ENCODE measurements around the gene PHLDA3.
A peak's percentile ranks its signal among the peaks of the same experiment; 100 is the strongest.

Gene PHLDA3

DNA sequence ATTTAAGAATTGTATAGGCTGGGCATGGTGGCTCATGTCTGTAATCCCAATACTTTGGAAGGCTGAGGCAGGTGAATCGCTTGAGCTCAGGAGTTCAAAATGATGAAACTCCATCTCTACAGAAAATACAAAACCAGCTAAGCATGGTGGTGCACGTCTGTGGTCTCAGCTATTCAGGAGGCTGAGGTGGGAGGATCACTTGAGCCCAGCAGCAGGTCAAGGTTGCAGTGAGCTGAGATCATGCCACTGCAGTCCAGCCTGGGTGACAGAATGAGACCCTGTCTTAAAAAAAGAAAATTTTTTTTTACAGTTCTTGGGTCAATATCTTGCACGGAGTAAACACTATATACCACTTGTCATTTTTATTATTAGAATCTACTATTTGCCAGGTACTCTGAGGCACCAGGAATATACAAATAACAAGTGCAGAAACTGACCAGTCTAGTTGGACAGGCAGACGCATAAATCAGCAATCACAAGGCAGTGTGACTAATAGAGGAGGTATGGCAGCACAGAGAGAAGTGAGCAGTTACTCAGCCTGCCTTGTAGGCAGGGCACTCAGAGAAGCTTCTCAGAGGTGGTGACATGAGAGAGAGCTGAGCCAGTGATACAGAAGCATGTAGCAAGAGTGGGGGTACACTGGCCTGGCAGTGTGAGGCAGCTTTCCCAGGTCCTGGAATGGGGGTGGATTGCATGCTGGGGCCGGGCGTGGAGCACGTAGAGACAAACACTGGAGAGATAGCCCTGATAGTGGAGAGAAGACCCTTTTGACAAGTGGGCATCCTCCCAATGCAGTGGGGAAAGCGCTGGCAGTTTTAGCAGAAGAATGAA lies 8.0 kb downstream of the PHLDA3 start:
- no peak for DNase-seq

DNA sequence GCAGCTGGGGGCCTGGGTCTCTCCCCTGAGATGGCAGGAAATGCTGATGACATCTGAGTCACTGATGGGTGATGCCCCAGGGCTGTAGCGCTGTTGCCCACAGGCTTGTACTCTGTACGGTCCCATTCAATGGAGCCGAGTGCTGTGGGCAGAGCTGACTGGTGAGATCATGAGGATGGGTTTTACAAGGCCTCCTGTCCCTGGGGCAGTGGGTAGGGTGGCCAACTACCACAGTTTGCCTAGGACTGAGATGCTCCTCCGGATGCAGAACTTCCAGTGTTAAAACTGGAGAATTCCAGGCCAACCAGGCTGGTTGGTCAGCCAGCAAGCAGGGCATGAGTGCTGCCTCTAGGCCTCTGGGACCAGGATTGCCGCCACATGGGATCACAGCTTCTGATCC lies 9.2 kb downstream of the PHLDA3 start:
- no peak for DNase-seq

DNA sequence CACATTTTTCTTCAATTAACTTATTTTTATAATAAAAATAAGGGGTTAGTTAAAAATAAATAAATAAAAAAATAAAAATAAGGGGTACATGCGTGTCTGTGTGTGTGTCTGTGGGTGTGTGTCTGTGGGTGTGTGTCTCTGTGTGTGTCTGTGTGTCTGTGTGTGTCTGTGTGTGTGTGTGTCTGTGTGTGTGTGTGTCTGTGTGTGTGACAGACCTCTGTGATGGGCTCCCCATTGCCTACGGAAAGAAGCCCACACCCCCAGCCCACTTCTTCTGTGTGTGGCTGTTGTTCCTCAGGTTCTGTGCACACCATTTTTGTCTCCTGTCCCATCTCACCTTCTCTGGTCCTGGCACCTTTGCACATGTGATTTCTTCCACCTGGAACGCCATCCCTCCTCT lies 9.9 kb downstream of the PHLDA3 start:
- no peak for DNase-seq

DNA sequence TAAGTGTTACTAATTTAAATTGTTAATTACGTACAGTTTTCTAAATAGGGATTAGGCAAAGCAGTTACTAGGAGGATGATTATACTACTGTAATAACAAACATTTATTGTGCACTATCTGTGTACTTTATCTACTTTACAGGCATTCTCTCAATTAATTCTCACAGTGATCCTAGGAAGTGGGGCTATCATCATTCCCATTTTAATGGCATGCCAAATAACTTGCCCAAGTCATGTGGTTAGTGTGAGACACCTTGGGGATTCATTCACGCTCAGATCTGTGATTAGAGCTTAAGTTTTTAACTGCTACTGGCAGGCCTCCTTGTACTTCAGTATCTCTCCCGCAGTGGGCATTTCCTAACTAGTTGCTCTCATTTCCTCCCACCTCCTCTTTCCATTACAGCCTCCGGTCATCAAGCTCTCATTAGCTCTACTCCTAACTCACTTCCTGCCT lies 11.5 kb downstream of the PHLDA3 start:
- DNase-seq = no peak

DNA sequence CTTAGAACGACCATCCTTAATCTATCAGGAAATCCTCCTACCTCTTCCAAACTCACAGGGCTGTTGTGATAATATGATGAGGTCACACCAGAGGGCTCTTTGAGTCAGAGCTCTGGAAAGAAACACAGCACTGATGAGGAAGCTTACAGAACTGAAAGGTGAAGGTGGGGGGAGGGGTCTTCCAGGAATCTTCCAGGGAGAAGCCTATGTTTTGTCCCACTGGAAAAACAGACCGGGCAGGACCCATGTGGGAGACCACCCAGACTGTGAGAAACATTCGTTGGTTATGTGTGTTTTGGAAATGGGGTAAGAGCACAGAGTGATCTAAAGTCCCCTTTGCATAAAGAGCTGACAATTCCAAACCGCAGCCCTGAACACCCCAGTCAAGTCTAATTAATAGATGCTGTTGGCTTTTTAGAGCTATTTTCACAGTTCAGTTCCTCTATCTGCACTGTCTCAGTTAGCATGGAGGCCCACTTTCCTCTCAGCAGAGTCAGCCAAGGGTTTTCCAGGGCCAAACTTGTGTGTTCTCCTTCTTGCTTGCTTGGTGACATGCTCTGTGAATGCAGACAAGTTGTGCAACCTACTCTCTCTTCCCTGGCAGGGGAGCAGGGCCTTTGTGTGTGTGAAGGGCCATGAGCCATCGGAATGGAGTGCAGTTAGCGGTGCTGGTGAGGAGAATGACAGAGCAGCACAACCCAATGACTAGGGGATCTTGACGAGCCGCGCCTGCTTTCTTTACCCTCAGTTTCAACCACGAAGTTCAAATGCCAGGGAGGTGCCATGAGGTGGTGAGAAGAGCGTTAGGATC lies 12.3 kb downstream of the PHLDA3 start:
- no peak for DNase-seq

DNA sequence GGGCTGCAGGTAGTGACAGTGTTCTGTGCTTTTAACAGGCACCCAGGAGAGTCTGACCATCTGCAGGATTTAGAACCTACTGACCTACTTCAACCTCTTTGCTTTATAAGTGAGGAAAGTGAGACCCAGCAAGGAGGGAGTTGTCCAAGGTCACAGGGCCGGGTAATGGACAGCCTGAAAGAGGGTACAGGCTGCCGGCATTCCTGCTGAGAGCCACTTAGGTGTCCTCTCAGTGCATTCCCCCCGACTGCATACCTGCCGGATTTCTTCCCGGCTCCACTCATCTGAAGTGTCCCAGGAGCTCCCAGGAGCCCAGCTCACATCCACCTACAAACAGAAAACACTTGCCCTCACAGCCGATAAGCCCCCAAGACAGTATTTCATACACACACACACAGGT lies 13.9 kb downstream of the PHLDA3 start:
- DNase-seq = no peak

DNA sequence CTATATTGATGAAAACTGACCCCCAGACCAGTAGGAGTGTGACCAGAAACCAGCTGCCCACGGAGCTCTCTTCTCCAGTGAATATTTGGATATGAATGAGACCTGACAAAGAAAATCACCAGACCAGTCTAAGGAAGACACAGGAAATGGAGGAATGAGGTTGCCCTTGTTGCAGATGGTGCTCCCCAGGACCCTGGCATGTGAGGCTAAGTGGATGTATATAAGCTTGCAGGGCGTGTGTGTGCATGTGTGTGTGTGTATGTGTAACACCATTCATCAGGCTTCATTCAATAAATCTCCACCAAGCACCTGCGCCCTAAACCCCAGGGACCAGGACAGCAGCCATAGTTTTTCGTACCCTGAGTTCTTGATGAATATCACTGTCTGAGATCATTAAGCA lies 14.4 kb downstream of the PHLDA3 start:
- no peak for DNase-seq

DNA sequence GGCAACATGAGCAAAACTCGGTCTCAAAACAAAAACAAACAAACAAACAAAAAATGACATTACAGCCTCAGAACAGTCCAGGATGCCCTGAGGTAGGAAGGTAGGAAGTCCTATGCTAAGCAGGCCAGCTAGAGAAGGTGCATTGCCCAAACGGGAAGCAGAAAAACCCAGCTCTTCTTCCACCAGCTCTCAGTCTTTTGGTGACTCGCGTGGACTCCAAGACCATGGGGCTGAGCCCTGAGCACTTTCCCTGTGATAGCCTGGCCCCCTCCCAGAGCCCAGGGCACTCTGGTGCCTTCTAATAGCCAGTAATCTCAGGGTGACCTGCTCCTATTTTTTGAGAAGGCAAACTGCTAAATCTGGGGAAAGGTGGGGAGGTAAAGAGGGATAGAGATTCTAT lies 16.1 kb downstream of the PHLDA3 start:
- no peak for DNase-seq

DNA sequence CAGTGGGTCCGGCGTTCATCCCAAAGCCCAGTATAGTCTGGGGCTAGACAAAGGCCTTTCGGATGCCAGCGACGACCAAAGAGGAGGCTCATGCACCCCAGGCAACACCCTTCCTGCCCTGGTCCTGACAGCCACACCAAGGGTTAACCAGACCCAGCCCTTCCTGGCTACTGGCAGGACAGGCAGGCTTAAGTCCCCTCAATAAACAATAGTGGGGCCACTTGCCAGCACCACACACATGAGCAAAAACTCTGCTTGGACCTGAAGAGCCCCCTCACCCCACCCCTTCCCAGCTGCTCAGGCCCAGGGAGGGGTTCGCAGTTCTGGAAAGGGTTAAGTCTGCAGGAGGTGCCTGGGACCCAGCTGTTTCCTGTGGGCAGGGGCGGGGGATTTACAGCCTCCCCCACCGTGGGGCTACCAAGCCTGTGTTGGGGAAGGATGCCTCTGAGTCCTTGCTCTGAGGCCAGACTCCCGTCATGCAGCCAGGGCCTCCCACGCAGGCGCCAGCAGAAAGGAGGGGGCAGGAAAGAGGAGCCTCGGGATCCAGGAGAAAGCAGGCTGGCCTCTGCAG lies 18.2 kb downstream of the PHLDA3 start:
- DNase-seq = no peak

DNA sequence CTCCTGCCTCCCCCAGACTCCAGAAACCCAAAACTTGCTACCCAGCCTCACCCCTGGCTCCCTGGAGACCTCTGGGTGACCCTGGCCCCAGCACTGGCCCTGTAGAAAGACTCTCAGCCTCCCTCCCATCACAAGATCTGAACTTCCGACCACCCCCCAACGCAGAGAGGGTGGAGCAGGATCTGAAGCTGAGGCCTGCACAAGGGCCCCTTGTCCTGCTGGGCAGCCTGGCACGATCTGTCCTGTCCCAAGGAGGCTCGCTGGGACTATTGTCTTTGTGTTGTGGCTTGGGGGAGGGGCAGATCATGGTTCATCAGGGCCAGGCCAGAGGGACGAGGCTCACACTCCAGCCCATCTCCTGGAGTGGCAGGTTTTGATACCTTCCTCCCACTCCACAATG lies 20.0 kb downstream of the PHLDA3 start:
- DNase-seq = no peak

DNA sequence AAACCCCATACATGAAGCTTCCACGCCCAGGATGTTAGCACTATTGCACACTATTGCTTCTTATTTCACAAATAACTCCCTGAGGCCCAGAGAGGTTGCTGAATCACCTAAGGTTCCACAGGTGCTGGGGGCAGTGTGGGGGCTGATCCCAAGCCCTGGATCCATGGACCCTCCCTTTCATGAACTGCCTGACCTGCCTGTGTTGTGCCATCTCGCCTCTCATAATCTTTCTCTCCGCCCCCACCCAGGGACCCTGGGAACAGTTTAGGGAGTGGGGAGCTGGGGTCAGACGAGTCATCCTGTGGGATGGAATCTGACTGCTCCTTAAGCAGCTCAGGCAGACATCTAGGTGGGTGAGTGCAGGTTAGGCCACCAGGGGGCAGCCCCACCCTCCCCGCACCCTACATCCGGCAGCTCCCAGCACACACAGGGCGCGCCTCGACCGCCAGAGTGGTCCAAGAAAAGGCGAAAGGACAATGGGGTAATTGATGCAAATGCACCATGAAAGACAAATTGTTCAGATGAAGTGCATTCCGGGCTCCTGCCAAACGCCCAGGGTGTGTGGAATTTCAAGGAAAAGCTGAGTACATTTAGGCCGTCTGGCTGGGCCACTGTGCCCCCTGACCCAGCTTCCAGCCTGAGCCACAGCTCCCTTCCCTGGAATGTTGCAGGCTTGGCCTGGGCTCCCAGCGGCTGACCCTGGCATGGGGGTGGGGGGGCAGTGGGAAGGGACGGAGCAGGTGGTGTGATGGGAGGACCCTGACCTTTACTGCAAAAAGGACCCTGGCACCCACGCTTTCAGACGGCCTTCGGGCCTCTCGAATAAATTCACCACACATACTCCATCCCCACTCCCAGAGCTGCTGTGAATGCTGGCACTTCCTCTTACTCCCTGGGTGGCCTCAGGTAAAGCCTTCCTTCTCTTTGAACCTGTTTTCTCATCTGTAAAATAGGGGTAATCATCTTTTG lies 20.8 kb downstream of the PHLDA3 start:
- peak; percentile 62 for DNase-seq

DNA sequence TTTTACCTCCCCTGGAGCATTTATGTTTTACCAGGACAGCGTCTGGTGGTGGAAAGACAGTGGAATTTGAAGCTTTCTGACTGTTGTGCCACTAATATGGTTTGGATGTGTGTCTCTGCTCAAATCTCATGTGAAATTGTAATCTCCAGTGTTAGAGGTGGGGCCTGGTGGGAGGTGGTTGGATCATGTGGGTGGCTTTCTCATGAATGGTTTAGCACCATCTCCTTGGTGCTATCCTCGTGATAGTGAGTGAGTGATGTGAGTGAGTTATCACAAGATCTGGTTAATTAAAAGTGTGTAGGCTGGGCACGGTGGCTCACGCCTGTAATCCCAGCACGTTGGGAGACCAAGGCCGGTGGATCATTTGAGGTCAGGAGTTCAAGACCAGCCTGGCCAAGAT lies 23.7 kb downstream of the PHLDA3 start:
- DNase-seq = no peak

DNA sequence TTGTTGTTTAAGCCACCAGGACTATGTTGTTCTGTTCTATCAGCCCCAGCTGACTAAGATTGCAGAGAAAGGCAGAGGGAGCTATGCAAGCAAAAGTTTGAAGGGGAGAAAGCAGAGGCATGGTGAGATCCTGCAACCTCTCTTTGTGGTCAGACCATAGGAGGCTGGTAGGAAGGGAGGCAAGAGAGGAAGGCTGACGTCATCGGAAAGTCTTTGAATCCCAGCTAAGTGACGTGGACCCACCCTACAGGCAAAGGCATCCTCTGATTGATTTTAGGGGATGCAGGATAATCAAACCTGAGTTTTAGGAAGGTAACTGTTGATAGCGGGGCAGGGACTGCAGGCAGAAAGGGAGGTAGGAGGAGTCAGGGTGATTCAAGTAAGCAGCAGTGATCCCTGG lies 24.2 kb downstream of the PHLDA3 start:
- no peak for DNase-seq

DNA sequence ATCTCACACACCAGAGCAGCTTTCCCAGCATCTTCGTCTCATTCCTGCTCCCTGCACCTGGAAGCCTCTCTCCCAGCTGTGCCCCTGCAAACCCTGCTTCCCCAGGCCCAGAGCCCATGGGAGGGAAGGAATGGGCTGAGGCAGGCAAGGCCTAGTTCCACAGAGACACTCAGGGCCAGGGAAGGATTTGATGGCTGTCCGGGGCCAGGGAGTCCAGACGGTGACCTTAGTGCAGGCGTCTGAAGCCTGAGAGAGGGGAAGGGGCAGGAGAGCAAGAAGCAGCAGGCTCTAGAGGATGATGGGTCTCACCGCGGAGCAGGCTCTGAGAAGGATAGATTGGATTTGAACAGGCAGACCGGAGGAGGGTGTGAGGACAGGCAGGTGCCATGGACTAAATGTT lies 25.2 kb downstream of the PHLDA3 start:
- no peak for DNase-seq

DNA sequence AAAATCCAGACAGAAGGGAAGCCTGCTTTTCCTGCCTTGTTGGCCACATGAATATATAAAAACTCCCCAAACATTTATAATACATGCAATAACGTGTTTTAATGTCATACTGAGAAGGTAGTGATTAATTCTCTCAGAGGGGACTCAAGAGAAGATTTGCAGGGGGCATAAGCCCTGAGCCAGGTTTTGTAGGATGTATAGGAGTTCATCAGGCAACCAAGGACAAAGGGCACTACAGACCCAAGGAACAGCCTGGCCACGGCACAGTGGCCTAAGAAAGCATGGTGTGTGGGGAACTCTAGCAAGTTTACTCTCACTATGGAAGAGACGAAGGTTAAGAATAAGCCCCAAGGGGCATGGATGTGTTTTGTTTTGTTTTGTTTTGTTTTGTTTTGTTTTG lies 32.0 kb downstream of the PHLDA3 start:
- no peak for DNase-seq

DNA sequence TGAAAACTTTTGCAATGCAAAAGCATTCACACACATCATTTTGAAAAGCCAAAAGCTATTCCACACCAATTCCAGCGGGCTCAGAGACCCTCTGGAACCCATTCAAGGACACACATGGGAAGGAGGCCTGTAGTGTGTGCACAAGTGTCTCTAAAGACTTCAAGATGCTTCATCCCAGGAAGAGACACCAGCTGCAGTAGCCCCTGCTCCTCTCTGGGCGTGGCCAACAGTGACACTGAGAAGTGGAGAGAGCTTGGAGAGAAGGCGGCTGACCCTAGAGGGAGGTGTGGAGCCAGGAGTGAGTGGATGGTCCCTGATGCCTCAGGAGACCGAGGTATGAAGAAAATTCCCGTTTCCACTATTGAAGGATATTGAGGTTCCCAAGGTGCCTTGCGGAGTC lies 32.6 kb downstream of the PHLDA3 start:
- DNase-seq = no peak

DNA sequence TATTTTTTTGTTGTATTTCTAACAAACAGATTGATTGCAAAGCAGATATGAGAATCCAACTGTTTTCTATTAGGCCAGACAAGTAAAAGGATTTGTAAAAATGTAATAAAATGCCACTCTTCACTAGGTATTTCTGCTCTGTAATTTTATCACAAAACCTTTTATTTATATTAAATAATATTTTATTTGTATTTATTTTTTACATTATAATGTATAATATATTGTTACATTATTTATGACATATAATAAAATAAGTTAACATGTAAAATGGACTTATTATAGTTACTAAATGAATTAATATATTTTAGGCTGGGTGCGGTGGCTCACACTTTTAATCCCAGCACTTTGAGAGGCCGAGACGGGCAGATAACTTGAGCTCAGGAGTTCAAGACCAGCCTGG lies 34.7 kb downstream of the PHLDA3 start:
- DNase-seq = no peak

DNA sequence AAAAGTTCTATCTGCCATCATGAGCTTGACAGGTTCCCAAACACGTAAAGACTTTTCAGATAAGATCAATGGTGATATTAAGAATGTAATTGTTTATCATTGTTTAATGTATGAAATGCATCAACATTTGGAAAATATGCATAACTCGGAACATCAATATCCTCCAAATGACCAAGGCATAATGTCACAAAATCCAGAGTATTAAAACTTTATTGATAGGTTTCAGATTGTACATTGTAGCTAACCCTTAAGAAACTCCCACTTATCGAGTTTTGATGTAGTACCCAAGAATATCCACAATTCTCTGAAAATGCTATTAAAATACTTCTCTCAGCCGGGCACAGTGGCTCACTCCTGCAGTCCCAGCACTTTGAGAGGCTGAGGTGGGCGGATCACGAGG lies 35.4 kb downstream of the PHLDA3 start:
- no peak for DNase-seq

DNA sequence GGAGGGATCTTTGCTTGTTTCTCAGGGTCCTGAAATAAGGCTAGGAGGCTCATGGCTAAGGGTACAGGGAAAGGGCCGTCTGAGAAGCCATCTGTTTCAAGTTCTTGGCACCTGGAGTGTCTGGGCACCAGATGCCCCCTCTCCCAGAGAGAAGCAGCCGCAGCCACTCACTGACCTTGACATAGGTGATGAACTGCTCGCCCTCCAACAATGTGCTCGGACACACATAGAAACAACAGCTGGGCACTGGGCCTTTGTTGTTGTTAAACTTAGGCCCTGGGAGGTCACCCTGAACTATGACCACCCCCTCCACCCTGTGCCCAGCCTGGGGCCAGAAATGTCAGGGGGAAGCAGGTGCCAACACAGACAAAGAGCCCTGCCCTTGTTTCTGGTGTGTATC lies 38.2 kb downstream of the PHLDA3 start:
- no peak for DNase-seq

DNA sequence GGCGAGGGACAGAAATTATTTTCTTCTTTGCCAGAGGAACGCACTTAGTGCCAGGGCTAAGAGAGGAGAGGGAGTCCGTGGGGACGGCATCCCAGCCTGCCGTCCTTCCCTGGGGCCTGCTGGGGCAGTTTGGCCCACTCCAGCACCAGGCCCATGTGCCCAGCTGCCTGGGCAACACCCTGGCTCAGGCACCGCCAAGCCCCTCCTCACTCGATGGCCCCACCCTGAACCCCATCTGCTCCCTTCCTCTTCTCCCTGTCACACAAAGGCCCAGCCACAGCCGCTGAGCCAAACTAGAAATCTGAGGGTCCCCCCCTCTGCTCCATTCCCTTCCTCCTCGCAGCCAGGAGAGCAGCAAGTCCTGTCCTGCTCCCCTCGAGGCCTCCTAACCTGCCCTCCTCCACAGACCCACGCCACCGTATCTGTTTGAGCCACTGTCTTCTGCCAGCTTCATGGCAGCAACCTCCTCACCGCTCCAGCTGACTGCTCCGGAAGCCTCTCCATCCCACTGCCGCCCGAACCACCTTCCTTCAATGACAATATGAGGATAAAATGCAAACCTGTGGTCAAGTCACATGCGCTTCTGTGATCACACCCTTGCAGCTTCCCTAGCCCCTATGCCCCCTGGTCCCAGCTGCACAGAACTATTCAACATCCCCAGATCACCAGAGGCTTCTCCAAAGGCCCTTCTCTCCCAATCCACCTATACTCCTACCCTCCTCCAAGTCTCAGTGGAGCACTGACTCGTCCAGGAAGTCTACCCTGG lies 39.1 kb downstream of the PHLDA3 start:
- DNase-seq = no peak

DNA sequence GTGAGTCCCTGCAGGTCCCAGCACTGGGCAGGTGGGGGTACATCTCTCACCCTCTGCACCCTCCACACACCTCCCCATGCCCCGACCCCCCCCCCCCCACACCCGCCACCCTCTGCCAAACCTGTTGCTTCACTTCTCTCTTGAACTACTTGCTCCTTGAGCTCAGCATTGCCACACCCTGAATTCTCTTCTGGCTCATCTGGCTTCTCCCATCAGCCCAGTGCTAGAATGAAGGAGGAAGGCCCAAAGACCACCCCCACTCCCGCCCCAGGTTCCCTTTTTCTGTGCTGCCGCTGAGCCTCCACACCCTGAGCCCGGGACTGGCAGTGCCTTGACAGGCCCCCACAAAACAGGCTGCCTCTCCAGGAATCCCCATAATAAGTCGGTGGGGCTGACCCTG lies 41.0 kb downstream of the PHLDA3 start:
- DNase-seq = no peak
